ENCODE data around the gene P2RY1. TPM values are rescaled to one million over a fixed set of nuclear protein-coding genes. Genes with fewer than 3 reads are reported as not detected.

Gene P2RY1
- total RNA-seq, 2 donors from 2014 or later, result 2.2 to 3.1 TPM

DNA sequence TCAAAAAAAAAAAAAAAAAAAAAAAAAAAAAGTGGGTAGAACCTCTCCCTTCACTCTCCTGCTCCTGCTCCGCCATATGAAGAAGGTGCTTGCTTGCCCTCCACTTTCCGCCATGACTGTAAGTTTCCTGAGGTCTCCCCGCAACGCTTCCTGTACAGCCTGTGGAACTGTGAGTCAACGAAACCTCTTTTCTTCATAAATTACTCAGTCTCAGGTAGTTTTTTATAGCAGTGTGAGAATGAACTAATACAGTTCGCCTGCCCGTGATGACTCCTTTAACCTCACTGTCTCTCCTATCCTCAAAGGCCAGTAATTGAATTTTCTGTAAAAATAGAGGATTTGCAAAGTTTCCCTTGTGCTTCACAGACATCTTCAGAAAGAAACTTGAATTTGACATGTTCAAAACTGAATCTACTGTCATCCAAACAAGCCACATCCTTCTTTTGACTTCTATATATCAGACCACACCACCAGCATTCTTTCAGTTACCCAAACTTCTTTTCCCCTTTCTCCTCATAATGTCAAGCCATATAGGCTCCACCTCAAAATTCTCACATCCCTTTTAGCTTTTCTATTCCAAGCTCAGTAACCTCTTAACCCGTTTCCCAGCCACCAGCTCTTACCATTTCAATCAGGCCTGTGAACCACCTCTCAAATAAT, 44.3 kb downstream of the P2RY1 start:
- Histone ChIP-seq H3K27me3 (no peaks in the 10 kb centered on the region), H3K27ac (no peak overlapping the region), H3K9me3 (no peaks in the 10 kb centered on the region), H3K4me1 (no peaks in the 10 kb centered on the region), H3K4me3 (no peak overlapping the region), H3K36me3 (no peaks in the 10 kb centered on the region)
- TF ChIP-seq, protein P1, sequence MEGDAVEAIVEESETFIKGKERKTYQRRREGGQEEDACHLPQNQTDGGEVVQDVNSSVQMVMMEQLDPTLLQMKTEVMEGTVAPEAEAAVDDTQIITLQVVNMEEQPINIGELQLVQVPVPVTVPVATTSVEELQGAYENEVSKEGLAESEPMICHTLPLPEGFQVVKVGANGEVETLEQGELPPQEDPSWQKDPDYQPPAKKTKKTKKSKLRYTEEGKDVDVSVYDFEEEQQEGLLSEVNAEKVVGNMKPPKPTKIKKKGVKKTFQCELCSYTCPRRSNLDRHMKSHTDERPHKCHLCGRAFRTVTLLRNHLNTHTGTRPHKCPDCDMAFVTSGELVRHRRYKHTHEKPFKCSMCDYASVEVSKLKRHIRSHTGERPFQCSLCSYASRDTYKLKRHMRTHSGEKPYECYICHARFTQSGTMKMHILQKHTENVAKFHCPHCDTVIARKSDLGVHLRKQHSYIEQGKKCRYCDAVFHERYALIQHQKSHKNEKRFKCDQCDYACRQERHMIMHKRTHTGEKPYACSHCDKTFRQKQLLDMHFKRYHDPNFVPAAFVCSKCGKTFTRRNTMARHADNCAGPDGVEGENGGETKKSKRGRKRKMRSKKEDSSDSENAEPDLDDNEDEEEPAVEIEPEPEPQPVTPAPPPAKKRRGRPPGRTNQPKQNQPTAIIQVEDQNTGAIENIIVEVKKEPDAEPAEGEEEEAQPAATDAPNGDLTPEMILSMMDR (IDR thresholded peaks at IDR 0.05), result no peak
- no peak for DNase-seq (ENCODE audit: low spot score)

DNA sequence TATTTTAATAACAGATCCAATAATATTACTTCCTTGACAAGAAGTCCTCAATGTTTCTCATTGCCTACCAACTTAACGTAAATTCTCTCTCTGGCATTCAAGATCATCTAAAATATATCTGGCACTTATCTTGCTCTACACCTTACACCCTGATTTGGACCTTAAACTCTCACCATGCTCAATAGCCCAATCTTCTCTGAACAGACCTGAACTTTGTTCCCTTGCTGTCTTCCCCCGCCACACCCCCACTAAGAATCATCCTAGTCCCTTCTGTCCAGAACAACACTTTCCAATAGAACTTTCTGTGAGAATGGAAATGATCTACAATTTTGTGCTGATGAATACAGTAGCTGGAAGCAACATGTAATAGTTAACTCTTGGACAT, 44.9 kb downstream of the P2RY1 start:
- TF ChIP-seq, protein P1 (IDR thresholded peaks at IDR 0.05), result no peak
- DNase-seq (ENCODE audit: low spot score), result no peak
- Histone ChIP-seq H3K27ac (no peak overlapping the region), H3K4me1 (no peaks in the 10 kb centered on the region), H3K36me3 (no peaks in the 10 kb centered on the region), H3K9me3 (no peaks in the 10 kb centered on the region), H3K27me3 (no peaks in the 10 kb centered on the region), H3K4me3 (no peak overlapping the region)

DNA sequence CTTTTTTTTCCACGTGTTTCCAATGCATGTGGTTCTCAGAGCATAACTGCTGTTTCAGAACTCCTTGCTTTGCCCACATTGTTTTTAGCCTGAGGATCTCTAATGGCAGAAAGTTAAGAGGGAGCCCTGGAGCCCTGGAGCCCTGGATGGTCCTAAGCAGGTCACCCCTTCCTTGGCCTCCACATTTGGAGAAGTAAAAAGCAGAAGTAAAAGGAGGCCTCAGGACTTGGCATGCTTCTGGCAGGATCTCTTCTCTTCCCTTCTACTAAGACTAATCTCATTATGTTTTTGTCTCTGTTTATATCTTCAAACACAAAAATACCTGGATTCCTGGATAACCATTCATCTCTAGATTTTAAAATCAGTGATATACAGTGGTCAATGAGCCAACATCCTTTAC, 50.1 kb downstream of the P2RY1 start:
- H3K4me1 ChIP-seq, result no peaks in the 10 kb centered on the region
- H3K27ac ChIP-seq, result no peak overlapping the region
- no peaks in the 10 kb centered on the region for H3K9me3 ChIP-seq
- H3K36me3 ChIP-seq, result no peaks in the 10 kb centered on the region
- no peak for DNase-seq (ENCODE audit: low spot score)
- H3K27me3 ChIP-seq, result no peaks in the 10 kb centered on the region
- TF ChIP-seq, protein P1 (IDR thresholded peaks at IDR 0.05), result no peak
- H3K4me3 ChIP-seq, result no peak overlapping the region

Measured in right atrium auricular region (tissue), 2 donors.